GM10248 (cell line): Measurements from ENCODE around the gene TIMP2.
"Not testable (repeated sequence)": the region's sequence is repeated elsewhere in the genome, so short reads cannot be mapped to it uniquely, and the experiment has no call there.

Source experiments
- CTCF ChIA-PET: fragments of 300-600 bp; sonication (Branson Sonifier 250); formaldehyde crosslinking; extraction: SDS; loops from one replicate; lab custom pipeline; 2021; ENCODE audit warnings: antibody characterized with exemption; lab: Yijun Ruan, JAX
- POLR2A ChIA-PET: fragments of 350-650 bp; sonication (Branson Sonifier 250); formaldehyde crosslinking; extraction: SDS; loops from one replicate; lab custom pipeline; 2020; ENCODE audit warnings: antibody characterized with exemption; lab: Yijun Ruan, JAX
- DNase-seq: peaks from one replicate; pipeline ENCODE4 v3.0.0; 2012; ENCODE audit errors: extremely low spot score
- CTCF ChIP-seq: IDR thresholded peaks from 2 replicates; pipeline ENCODE4 v1.5.1; 2012; ENCODE audit warnings: mild to moderate bottlenecking, low read depth; ENCODE audit errors: extremely low read depth, missing control alignments, control extremely low read depth

The TIMP2 gene

GRCh38 chr17:78883533-78884131, 41.6 kb downstream of the TIMP2 start:
- CTCF ChIA-PET: no interaction called here
- DNase-seq: no peak

GRCh38 chr17:78883089-78883532, 42.1 kb downstream of the TIMP2 start:
- TF ChIP-seq CTCF: no peak
- ChIA-PET CTCF (no interaction called here), POLR2A (no interaction called here)
- no peak for DNase-seq

More at GRCh38 chr17:78883533-78884131, 41.6 kb downstream of the TIMP2 start:
- POLR2A ChIA-PET: no interaction called here
- TF ChIP-seq CTCF: no peak

- DNase-seq: no peak
- POLR2A ChIA-PET: no interaction called here
- CTCF ChIA-PET: interaction anchor here (1.3 kb wide), 1 partner anchor 17 kb away, joined by 4 read pairs; no protein-coding TSS in a partner anchor
- no peak for TF ChIP-seq CTCF
These were observed 42.6 kb downstream of the TIMP2 start for GRCh38 chr17:78882540-78883088.

- DNase-seq: no peak
- ChIA-PET POLR2A (no interaction called here), CTCF (interaction anchor here (1.3 to 6.3 kb wide), 2 partner anchors 14 to 19 kb away, joined by 4 to 34 read pairs; no protein-coding TSS in a partner anchor)
- no peak for TF ChIP-seq CTCF
These were observed 45.5 kb downstream of the TIMP2 start for GRCh38 chr17:78879635-78880186.

GRCh38 chr17:78878871-78879527, 46.2 kb downstream of the TIMP2 start:
- CTCF ChIA-PET: interaction anchor here (6.3 kb wide), 1 partner anchor 13 kb away, joined by 34 read pairs; no protein-coding TSS in a partner anchor
- POLR2A ChIA-PET: no interaction called here
- TF ChIP-seq CTCF: no peak
- no peak for DNase-seq

- DNase-seq: no peak
- CTCF ChIA-PET: interaction anchor here (6.3 kb wide), 1 partner anchor 12 kb away, joined by 34 read pairs; no protein-coding TSS in a partner anchor
- TF ChIP-seq CTCF: no peak
- POLR2A ChIA-PET: no interaction called here
These were observed 46.9 kb downstream of the TIMP2 start for GRCh38 chr17:78878261-78878660.

GRCh38 chr17:78876954-78877517, 48.2 kb downstream of the TIMP2 start:
- not testable (repeated sequence) for DNase-seq
- CTCF ChIA-PET: interaction anchor here (1.2 to 6.3 kb wide), 3 partner anchors 11 to 94 kb away, joined by 3 to 34 read pairs (median 4); no protein-coding TSS in a partner anchor
- POLR2A ChIA-PET: interaction anchor here (0.6 kb wide), 1 partner anchor 9 kb away, joined by 3 read pairs; no protein-coding TSS in a partner anchor
